Mesodermal cell (in vitro differentiated cells): ENCODE measurements around the gene MICAL3.

Source experiments
- H3K27ac ChIP-seq: 2 replicates; pipeline ENCODE4 v1.7.0; 2013; ENCODE audit warnings: mild to moderate bottlenecking, low read depth, low read length, moderate library complexity; ENCODE audit not compliant: severe bottlenecking
- H3K36me3 ChIP-seq: 2 replicates; pipeline ENCODE4 v1.7.1; 2013; ENCODE audit warnings: mild to moderate bottlenecking, low read length, moderate library complexity; ENCODE audit not compliant: control insufficient read depth, insufficient read depth
- H3K4me1 ChIP-seq: one replicate; pipeline ENCODE4 v1.7.1; 2013; ENCODE audit warnings: mild to moderate bottlenecking, low read length; ENCODE audit not compliant: insufficient read depth, control insufficient read depth, poor library complexity, severe bottlenecking
- H3K4me3 ChIP-seq: 2 replicates; pipeline ENCODE4 v1.7.0; 2013; ENCODE audit warnings: low read length, control low read depth, mild to moderate bottlenecking; ENCODE audit not compliant: insufficient read depth, poor library complexity, severe bottlenecking; ENCODE audit errors: extremely low read depth
- H3K9me3 ChIP-seq: 2 replicates; pipeline ENCODE4 v1.7.1; 2013; ENCODE audit warnings: mild to moderate bottlenecking, low read length, moderate library complexity; ENCODE audit not compliant: control insufficient read depth
- WGBS, 2 experiments: methylation state at CpG; one replicate each; pipeline ENCODE4 v1.1.5; 2013; ENCODE audit warnings: missing lambda C conversion rate in 2 of 2; ENCODE audit not compliant: insufficient coverage in 2 of 2; 5-methylcytosine and 5-hydroxymethylcytosine counted together

The MICAL3 gene

GRCh38 chr22:17921871-17922821, 102.2 kb downstream of the MICAL3 start:
- WGBS, 2 experiments, result 43 to 47% methylated on average over 6 to 7 of the region's 14 CpGs
- H3K27ac ChIP-seq, result peak overlapping the region; percentile 30
- H3K36me3 ChIP-seq, result no peaks in the 10 kb centered on the region
- no peak overlapping the region for H3K4me3 ChIP-seq
- H3K9me3 ChIP-seq, result no peaks in the 10 kb centered on the region
- H3K4me1 ChIP-seq, result peaks cover 65% of the 10 kb centered on the region

- no peaks in the 10 kb centered on the region for H3K36me3 ChIP-seq
- peaks cover 65% of the 10 kb centered on the region for H3K4me1 ChIP-seq
- no peak overlapping the region for H3K4me3 ChIP-seq
- H3K9me3 ChIP-seq, result no peaks in the 10 kb centered on the region
- peak overlapping the region; percentile 66 for H3K27ac ChIP-seq
- 88 to 92% methylated on average over 5 to 6 of the region's 6 CpGs for WGBS, 2 experiments
Measured at GRCh38 chr22:17920992-17921650, 103.2 kb downstream of the MICAL3 start.

- Histone ChIP-seq H3K4me1 (peaks cover 61% of the 10 kb centered on the region), H3K4me3 (no peak overlapping the region), H3K36me3 (no peaks in the 10 kb centered on the region), H3K27ac (peak overlapping the region; percentile 66), H3K9me3 (no peaks in the 10 kb centered on the region)
- WGBS, 2 experiments, result 23 to 28% methylated on average over 14 to 15 of the region's 15 CpGs
Measured at GRCh38 chr22:17920145-17920605, 104.2 kb downstream of the MICAL3 start.

- H3K4me3 ChIP-seq, result no peak overlapping the region
- no peaks in the 10 kb centered on the region for H3K36me3 ChIP-seq
- WGBS, 2 experiments, result 77 to 83% methylated on average over 10 of the region's 11 CpGs
- peak overlapping the region; percentile 66 for H3K27ac ChIP-seq
- H3K9me3 ChIP-seq, result no peaks in the 10 kb centered on the region
- peaks cover 61% of the 10 kb centered on the region for H3K4me1 ChIP-seq
Measured at GRCh38 chr22:17919276-17920144, 104.9 kb downstream of the MICAL3 start.

GRCh38 chr22:17918840-17919239, 105.5 kb downstream of the MICAL3 start:
- 89 to 95% methylated on average over 4 of the region's 5 CpGs for WGBS, 2 experiments
- Histone ChIP-seq H3K4me3 (no peak overlapping the region), H3K27ac (no peak overlapping the region), H3K9me3 (no peaks in the 10 kb centered on the region), H3K36me3 (no peaks in the 10 kb centered on the region), H3K4me1 (peaks cover 63% of the 10 kb centered on the region)

GRCh38 chr22:17917490-17917983, 106.8 kb downstream of the MICAL3 start:
- Histone ChIP-seq H3K9me3 (no peaks in the 10 kb centered on the region), H3K36me3 (no peaks in the 10 kb centered on the region), H3K4me3 (no peak overlapping the region), H3K27ac (no peak overlapping the region), H3K4me1 (peaks cover 62% of the 10 kb centered on the region)
- 76 to 92% methylated on average over 3 to 6 of the region's 6 CpGs for WGBS, 2 experiments

- Histone ChIP-seq H3K36me3 (no peaks in the 10 kb centered on the region), H3K27ac (no peak overlapping the region), H3K4me3 (no peak overlapping the region), H3K9me3 (no peaks in the 10 kb centered on the region), H3K4me1 (peaks cover 54% of the 10 kb centered on the region)
- WGBS, 2 experiments, result 85 to 89% methylated on average over 13 of the region's 13 CpGs
Measured at GRCh38 chr22:17916226-17916889, 108.0 kb downstream of the MICAL3 start.

- H3K27ac ChIP-seq, result no peak overlapping the region
- no peaks in the 10 kb centered on the region for H3K36me3 ChIP-seq
- H3K4me1 ChIP-seq, result peaks cover 50% of the 10 kb centered on the region
- no peaks in the 10 kb centered on the region for H3K9me3 ChIP-seq
- H3K4me3 ChIP-seq, result no peak overlapping the region
- WGBS, 2 experiments, result 84 to 93% methylated on average over 5 to 7 of the region's 7 CpGs
Measured at GRCh38 chr22:17915676-17916075, 108.7 kb downstream of the MICAL3 start.

GRCh38 chr22:17915188-17915587, 109.2 kb downstream of the MICAL3 start:
- Histone ChIP-seq H3K4me3 (no peak overlapping the region), H3K4me1 (peaks cover 48% of the 10 kb centered on the region), H3K9me3 (no peaks in the 10 kb centered on the region), H3K27ac (no peak overlapping the region), H3K36me3 (no peaks in the 10 kb centered on the region)
- 90 to 93% methylated on average over 9 to 10 of the region's 10 CpGs for WGBS, 2 experiments

- 92 to 100% methylated on average over 1 to 3 of the region's 3 CpGs for WGBS, 2 experiments
- Histone ChIP-seq H3K27ac (no peak overlapping the region), H3K4me1 (peaks cover 48% of the 10 kb centered on the region), H3K4me3 (no peak overlapping the region), H3K9me3 (no peaks in the 10 kb centered on the region), H3K36me3 (no peaks in the 10 kb centered on the region)
Measured at GRCh38 chr22:17914474-17914873, 109.9 kb downstream of the MICAL3 start.
